Dermis blood vessel endothelial cell (primary cell): ENCODE measurements around the gene SLX4. TPM values are rescaled to one million over a fixed set of nuclear protein-coding genes. Genes with fewer than 3 reads are reported as not detected.
"Not testable (repeated sequence)": the region's sequence is repeated elsewhere in the genome, so short reads cannot be mapped to it uniquely, and the experiment has no call there.

ENCODE experiments used
- DNase-seq: peaks from one replicate; pipeline ENCODE4 v3.0.0; 2010
- total RNA-seq: library from RNA; depleted of rRNA; stranded (reverse); fragments of >200 nt; gene quantifications from 2 replicates; pipeline ENCODE4 v1.2.3, GENCODE V29; 2014

The SLX4 gene
- total RNA-seq, 1 donor from 2014 or later = 2.7 TPM

GRCh38 chr16:3640632-3641501 lies 29.5 kb upstream of the SLX4 start:
- DNase-seq = no peak

GRCh38 chr16:3640207-3640606 lies 28.8 kb upstream of the SLX4 start:
- DNase-seq = no peak

- no peak for DNase-seq
Measured at GRCh38 chr16:3638916-3639644, 27.7 kb upstream of the SLX4 start.

GRCh38 chr16:3637371-3637923 lies 26.0 kb upstream of the SLX4 start:
- DNase-seq = peak; percentile 25

GRCh38 chr16:3625911-3626732 lies 14.7 kb upstream of the SLX4 start:
- DNase-seq = peak; percentile 21

GRCh38 chr16:3625331-3625730 lies 13.9 kb upstream of the SLX4 start:
- no peak for DNase-seq

GRCh38 chr16:3623642-3624041 lies 12.2 kb upstream of the SLX4 start:
- DNase-seq = no peak

GRCh38 chr16:3618769-3619141 lies 7.3 kb upstream of the SLX4 start:
- peak; percentile 11 for DNase-seq

- no peak for DNase-seq
Measured at GRCh38 chr16:3612510-3613466, 1.4 kb upstream of the SLX4 start.

- DNase-seq = peak; percentile 35
Measured at GRCh38 chr16:3610698-3611145, 684 bp downstream of the SLX4 start.

GRCh38 chr16:3609895-3610697 lies 1.3 kb downstream of the SLX4 start:
- peak; percentile 37 for DNase-seq

GRCh38 chr16:3608976-3609375 lies 2.4 kb downstream of the SLX4 start:
- not testable (repeated sequence) for DNase-seq

GRCh38 chr16:3608069-3608468 lies 3.3 kb downstream of the SLX4 start:
- no peak for DNase-seq

- DNase-seq = no peak
Measured at GRCh38 chr16:3607634-3608033, 3.8 kb downstream of the SLX4 start.

GRCh38 chr16:3607161-3607560 lies 4.2 kb downstream of the SLX4 start:
- DNase-seq = no peak

- no peak for DNase-seq
Measured at GRCh38 chr16:3606441-3606840, 5.0 kb downstream of the SLX4 start.

GRCh38 chr16:3602320-3602653 lies 9.1 kb downstream of the SLX4 start:
- no peak for DNase-seq

GRCh38 chr16:3601614-3602319 lies 9.6 kb downstream of the SLX4 start:
- DNase-seq = no peak

- DNase-seq = no peak
Measured at GRCh38 chr16:3599922-3600321, 11.5 kb downstream of the SLX4 start.

GRCh38 chr16:3599121-3599520 lies 12.3 kb downstream of the SLX4 start:
- no peak for DNase-seq
